ENCODE measurements around the gene ADGRA3.
"Not testable (repeated sequence)": the region's sequence is repeated elsewhere in the genome, so short reads cannot be mapped to it uniquely, and the experiment has no call there.

The ADGRA3 gene

DNA sequence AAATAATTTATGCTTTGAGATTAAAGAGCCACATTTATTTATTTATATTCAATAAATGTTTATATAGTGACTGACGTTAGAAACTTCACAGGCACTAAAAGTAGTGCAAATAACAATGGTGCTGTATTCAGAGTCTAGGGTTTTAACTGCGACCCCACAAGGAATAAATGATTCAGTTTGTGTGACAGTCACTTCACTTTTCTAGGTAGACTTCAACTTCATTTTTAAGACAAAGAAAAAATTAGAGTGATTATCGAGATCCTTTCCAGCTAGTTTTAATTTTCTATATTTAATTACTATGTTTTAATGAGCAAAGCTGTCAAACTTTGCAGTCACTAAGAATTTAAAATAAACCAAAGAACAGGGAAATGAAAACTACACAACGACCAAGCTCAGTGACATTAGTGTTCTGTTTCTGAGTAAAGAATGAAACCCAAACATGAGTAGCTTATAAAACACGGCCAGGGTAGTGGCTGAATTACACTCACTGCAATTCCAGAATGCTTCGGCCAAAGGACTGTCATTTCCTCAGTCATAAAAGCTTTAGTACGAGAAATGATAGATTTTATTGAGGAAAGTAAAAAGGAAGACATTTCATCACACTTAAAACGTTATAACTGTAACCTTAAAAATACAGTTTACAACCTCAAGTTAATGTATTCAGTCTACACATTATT is 38.6 kb downstream of the ADGRA3 start:
- DNase-seq, result no peak

DNA sequence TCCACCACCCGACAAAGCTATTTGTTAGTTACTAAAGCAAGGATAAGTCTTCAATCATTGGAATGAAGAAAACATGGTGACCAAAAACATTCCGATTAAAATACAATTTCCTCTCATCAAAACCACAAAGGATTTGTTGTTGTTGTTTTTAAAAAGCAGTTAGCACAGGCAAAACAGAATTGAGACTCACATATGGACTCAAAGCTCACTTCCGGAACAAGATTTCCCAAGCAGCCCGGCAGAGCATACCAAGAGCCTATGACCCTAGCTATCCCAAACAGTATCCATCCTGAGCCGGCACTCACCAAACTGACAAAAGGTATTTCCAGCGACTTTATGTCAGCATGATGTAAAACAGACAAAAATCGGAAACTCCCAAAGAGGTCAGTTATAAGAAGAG is 39.9 kb downstream of the ADGRA3 start:
- DNase-seq, result no peak

DNA sequence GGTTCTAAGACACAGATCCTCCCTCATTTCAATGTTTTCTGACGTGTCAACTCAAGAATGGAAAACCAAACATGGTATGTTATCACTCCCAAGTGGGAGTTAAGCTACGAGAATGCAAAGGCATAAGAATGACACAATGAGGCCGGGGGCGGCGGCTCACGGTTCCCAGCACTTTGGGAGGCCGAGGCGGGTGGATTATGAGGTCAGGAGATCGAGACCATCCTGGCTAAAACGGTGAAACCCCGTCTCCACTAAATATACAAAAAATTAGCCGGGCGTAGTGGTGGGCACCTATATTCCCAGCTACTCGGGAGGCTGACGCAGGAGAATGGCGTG is 40.6 kb downstream of the ADGRA3 start:
- not testable (repeated sequence) for DNase-seq

DNA sequence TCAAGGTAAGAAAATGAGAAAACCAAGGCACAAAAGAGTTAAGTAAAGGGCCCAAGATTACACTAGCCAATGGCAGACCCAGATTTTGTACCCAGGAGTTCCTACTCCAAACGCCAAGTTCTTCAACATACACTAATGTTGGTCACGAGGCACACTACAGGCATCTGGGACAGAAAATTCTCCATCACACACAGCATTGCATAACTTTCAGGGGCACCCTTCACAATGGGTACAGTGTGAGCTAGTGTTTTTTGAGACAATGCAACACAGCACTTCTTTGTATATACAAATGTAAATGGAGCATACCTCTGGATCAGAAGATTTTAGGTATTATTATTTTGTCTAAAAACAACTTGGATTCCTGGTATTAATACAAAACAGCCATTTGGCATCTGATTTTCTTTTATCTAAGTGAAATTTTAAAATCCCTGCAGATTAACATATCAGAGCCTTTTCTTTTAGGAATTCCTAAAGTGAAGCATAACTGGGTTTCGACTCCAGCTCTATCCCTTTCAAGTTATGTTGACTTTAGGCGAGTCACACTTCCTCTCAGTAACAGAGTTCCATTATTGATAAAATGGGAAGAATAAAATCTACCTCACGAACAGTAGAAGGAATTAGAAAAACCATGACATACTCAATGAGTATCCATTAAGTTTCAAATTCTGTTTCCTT is 41.1 kb downstream of the ADGRA3 start:
- DNase-seq, result peak; percentile 48

DNA sequence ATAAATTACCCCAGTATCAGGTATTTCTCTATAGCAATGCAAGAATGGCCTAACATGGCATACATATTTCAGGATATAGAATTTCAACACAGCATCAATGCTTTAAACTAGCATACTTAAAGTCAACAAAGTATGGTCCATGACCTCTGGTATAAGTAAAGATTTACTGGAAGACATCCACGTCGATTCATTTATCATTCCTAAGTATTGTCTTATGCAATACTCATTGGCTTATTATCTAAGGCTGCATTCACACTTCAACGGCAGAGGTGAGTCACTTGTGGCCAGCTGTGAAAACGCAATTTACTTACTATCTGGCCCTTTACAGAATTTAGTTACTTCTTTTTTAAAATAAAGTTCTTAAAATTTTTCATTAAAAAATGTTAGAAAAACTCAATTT is 42.6 kb downstream of the ADGRA3 start:
- peak; percentile 17 for DNase-seq

DNA sequence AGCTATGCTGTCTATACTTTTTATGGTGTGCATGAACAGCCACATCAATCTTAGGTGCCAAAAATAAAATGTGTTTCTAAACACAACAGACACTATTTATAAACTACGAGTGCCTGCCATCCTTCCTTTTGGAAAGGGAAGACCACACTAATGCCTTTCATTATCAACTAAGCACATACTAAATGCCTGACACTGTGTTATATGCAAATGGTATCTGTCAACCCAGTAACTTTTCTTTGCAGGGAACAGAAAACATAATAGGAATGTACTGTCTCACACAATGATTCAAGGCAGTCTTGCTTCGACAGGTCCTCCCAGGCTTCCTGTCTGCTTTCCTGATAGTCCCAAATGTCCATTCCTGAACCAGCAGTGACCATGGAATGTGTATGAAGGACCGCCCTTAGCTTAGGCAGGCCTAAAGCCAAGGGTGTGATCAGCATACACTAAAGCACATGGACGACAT is 43.8 kb downstream of the ADGRA3 start:
- no peak for DNase-seq

DNA sequence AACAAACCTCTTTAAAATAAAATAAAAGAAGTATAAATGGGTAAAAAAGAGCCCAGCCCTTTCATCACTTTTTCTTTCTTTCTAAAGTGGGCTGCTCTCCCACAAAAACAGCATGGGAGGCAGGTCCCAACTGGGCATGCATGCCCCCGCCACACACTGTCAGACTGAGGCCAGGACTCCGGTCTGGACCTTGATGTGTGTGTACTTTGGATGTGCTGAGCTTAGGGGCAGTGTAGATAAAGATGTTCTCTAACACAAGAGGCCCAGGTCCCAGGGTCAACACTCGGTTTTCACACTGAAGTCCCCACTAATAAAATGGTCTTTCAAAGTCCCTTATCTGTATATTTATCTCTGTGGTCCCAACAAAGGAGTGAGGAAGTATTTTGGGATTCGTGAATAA is 44.4 kb downstream of the ADGRA3 start:
- no peak for DNase-seq

DNA sequence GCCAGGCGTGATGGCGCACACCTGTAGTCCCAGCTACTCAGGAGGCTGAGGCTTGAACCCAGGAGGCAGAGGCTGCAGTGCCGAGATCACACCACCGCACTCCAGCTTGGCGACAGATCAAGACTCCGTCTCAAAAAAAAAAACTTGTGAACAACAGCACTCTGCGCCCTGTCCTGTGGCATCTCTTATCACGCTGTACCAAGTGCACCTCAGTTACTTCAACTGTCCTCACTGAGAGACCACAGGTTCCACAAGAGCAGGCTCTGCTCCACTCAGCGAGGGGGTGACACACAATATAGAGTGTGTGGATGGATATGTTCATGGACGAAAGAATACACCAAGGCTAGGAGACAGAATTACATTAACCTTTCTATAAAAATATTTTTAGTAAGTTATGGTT is 49.3 kb downstream of the ADGRA3 start:
- DNase-seq, result no peak

DNA sequence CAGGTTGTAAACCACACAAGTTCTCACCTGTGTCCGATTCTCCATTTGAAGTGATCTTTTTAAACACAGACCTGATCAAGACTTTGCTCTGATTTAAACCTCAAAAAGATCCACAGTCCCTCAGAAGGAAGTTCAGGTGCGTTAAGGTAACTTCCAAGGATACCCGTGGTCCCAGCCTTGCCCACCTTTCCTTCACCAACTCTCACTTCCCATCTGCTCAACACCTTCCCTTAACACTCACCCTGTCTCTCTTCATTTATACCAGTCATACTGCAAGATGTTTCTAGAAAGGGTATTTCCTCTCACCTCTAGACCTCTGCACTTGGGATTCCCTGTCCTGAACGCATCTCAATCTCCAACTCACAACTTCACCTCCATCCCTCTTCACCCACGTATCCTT is 49.9 kb downstream of the ADGRA3 start:
- no peak for DNase-seq

DNA sequence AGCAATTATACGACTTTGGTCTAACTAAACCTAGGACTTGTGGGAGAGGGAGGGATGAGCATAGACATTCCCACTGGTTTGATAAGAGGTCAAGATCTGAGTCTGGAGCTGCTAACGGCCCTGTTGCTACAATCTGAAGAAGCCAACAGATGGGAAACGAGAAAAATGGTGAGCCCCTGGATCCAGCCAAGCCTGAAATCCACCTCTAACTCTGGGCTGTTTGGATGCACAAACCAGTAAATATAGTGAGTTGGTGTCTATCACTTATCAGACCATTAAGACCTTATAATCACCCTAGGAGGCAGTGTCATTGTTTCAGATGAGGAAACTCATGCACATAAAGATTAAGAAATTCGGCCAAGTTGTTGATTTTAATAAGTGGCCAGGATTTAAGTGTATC is 50.5 kb downstream of the ADGRA3 start:
- no peak for DNase-seq

DNA sequence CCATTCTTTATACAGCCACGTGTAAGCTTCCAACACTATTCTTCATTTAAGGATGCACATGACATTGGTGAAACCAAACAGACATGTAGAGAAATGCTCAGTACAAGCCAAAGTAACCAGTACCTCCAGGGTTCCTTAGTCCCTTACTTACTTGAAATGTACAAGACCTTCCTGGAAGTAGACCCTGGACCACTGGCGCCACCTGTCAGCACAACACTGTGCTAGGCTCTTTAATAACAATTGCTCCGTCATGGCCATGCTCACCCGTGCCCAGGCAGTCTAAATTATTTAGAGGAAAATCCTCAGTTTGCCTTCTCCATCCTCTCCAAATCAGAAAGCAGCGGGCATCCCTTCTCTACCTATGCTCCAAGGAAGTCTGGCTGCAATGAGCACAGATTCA is 52.7 kb downstream of the ADGRA3 start:
- DNase-seq, result no peak

DNA sequence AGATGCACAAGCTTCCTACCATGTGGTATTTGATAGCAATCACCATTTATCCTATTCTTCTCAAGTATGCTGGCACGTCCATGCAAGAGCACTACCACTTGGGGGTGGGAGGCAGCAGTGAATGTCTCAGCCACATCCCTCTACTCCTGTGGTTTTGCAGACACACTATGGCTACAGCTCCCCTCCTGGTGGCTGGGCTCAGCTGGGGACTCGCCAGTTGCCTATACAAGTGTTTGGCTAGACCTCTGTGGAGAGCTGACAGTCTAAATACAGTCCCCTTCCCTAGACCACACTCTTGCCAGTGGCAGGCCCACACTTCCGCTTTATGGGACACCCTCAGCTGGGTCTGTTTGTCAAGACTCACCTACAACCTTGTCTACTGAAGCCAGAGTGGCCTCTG is 53.2 kb downstream of the ADGRA3 start:
- no peak for DNase-seq

DNA sequence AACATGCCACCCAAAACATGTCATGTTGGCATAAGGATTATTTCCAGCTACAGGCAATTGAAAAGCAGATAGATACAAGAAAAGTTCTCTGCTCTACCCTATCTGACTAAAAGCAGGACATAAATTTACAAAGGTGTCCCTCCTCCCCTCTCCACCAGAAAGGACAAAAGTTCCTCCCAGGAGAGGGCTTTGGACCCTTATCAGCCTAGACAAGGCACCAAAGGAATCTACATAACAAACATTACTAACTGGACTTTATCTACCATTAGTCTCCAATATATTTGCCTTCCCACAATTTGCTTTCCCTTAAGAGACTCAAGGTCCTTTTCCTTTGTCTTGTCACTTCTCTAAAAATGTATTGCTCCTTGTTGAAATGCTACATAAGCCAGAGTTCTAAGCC is 55.6 kb downstream of the ADGRA3 start:
- DNase-seq, result no peak

DNA sequence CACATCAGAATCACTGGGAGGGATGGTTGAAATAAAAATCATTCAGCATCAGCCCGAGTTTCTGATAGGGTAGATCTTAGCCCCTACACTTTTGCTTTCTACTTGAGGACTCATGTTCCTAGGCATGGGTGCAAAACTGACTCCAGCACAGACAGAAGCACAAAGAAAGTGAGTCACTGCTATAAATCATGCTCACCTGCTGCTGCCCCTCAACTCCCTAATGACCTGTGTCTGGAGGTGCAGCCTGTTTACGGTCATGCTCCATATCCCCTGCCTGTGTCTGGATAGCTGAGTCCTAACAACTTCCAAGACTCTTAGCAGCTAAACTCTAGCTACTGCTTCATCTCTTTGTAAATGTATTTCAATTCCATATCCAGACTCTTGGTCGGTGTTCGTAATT is 57.8 kb downstream of the ADGRA3 start:
- peak; percentile 87 for DNase-seq

DNA sequence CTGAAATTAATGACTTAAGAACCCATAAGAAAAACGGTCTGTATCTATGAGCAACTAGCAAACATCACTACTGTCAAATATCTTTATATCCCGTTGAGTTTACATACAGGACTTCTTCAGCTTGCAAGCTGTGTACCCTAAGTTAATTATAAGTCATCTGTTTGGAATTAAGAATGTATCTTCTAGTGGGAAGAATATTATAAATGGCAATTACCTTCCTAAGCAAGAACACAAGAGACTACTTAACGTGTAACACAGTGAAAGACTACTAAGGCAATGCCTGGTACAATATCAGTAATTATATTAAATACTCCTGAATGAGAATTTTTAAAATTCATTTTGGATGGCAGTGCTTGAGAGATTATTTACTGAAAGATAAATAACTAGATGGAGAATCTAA is 58.5 kb downstream of the ADGRA3 start:
- DNase-seq, result no peak

DNA sequence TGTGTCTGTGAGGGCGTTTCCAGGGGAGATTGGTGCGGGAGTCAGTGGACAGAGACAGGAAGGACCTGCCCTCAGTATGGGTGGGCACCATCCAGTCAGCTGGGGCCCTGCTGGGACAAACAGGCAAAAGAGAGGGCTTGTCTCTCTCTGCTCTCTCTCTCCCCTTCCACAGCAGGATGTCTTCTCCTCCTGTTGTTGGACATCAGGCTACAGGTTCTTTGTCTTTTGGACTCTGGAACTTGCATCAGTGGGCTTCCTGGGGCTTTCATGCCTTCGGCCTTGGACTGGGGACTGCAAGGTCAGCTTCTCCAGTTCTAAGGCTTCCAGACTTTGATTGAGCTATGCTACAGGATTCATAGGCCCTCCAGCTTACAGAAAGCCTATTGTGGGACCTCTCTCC is 59.6 kb downstream of the ADGRA3 start:
- DNase-seq, result no peak

DNA sequence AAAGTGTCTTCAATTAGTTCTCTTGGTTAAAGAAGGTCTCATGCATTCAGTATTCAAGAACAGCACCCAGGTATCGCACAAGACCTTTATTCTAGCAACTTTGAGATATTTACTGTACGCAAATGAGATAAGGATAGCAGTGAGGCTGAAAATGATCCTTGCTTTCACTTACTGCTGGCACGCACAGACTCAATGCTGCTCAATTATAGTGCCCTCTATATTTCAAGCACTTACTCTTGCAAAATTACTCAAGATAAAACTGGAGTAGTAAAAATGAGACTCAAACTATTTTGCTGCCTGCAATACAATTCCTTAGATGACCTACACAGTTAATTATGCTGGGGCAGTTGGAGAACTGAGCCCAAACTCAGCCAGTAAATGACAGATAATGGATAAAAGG is 60.9 kb downstream of the ADGRA3 start:
- DNase-seq, result no peak

DNA sequence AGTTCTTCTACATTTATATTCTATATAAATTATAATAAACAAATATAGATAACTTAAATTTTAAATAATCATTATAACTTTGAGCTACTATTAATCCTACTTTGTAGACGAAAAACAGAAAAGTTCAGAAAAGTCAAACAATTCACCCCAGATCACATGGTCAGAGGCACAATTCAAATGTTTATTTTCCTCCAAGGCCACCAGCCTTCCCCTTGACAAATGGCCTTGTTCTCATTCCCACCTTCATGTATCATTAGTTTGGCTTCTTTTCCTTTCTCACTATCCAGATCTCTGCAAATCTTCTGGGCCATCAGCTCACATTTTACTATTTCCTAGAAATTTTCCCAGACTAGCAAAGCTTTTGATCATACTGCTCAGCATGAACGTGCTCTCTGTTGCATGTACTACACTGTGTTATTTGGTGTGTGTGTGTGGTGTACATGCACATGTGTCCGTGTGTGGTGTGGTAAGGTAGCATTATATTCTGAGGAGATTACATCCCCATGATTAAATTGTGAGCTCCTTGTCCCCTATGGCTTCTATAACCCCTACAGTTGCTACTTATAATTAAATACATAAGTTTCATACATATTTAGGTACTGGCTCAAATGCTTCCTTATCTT is 61.5 kb downstream of the ADGRA3 start:
- no peak for DNase-seq

DNA sequence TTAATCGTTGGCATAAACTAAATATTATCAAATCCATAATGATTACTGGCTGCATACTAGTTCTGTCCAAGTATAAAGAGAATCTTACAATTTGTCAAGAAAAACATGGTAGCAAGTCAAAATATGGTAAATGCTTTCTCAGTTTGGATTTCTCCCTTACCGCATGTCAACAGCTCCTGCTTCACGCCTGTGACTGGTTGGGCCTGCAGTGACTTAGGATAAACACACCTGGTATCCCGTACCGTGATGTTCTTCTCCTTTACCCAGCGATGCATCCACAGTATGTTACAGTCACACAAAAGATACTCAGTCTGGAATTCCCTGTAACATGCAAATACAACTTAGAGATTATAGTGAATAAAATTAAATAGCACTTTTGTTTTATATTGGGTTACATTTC is 71.1 kb downstream of the ADGRA3 start:
- DNase-seq, result no peak

DNA sequence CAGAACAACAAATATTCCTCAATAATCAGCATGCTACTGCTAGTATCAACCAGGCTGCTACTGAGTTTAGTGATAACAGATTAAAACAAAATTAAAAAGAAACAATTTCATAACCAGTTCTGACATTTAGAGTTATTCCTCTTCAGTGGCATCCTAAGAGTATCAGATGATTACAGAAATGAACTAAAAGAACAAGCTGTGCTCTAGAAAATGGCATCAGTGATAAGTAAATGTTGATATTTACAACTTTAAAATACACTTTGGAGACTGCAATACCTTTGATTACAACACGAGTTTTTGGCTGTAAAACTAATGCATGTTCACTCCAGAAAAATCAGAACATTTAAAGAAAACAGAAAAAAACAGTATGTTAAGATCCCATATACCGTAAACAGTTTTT is 72.9 kb downstream of the ADGRA3 start:
- DNase-seq, result no peak

DNA sequence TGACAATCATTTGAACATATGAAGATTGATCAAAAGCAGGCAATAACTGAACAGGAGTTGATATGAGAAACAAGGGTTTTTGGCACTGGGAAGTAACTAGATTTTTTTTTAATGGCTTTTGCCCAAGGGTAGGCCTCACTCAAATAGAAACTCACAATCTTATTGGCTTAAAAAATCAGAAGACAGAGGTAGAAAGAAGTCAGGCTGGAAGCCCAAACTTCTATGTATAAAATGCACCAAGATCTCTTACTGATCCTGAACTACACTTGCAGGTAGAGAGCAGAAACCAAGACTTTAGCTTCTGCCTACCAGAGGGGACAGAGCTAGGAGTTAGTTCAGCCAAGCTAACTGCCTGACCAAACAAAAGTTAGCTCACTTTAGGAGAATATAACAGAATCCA is 74.9 kb downstream of the ADGRA3 start:
- DNase-seq, result no peak

DNA sequence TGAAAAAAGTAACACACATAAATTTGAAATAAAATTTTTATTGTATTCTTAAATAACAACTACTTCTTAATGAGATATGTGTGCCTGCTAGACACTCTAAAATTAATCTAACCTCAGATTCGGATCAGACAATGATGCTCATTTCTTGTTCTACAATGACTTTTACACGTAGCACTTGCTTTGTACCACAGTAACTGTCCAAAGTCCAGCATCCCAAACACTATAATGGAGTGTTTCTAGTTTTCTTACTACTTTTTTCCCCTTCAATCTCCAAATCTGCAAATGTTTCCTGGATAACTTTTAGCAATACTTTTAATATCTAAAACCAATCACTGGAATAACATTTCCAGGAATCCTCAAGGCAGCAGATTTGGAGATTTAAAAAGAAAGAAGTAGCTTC is 75.9 kb downstream of the ADGRA3 start:
- DNase-seq, result no peak

DNA sequence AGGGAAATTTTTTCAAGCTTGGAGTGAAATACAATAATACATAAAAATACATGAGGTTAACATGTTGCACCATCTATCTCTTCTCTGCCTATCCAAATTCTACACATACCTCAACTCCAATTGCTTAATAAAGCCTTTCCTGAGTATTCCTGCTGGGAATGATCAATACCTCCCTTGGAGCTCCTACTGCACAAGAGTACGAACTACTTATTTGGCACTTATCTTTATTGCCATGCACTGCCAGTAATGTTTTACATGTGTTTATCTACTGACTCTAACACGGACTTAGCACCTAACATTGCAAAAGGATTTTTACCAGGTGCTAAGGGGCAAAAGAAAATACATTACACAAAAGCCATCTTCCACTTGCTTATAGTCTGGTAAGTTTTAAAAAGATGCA is 80.2 kb downstream of the ADGRA3 start:
- DNase-seq, result no peak

DNA sequence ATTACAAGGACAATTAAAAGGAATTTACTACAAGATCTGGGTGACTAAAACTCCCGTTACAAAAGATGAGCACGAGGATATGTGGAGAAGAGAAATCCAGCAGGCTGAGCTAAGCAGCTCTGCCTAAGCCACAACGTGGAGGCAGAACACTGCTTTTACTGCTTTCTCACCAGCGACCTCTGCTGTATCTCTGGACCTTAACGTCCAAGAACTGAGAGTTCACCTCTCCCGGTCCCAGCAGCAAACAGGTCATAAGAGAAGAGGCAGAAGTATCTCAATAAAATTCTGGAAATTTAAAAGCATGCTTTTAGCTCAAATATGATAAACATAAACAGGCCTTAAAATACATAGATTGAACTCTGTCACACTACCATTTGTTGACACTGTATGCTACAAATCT is 81.0 kb downstream of the ADGRA3 start:
- DNase-seq, result peak; percentile 81

DNA sequence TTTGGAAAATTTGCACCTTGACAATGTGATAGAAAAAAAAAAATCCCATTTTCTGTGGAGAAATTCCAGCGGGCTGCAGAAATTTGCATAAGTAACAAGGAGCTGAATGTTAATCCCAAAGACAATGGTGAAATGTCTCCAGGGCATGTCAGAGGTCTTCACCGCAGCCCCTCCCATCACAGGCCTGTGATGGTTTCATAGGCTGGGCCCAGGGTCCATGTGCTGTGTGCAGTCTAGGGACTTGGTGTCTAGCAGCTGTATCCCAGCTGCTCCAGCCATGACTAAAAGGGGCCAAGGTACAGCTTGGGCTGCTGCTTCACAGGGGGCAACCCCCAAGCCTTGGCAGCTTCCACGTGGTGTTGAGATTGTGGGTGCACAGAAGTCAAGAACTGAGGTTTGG is 85.2 kb downstream of the ADGRA3 start:
- no peak for DNase-seq

Measured in DMS53 (cell line).